Naive thymus-derived CD8-positive, alpha-beta T cell (primary cell): ENCODE results near the gene PPP2R1B. TPM values are rescaled to one million over a fixed set of nuclear protein-coding genes. Genes with fewer than 3 reads are reported as not detected.
A peak's percentile ranks its signal among the peaks of the same experiment; 100 is the strongest.
"Not testable (repeated sequence)": the region's sequence is repeated elsewhere in the genome, so short reads cannot be mapped to it uniquely, and the experiment has no call there.

Experiments
- ATAC-seq, 2 donors: fragments of 150-1000 bp; cut with Tn5 transposase in 1 of 2; sonication (Bioruptor Pico), chemical (Tn5 transposase) in 1 of 2; 1 replicate in 1 of 2; 2 replicates in 1 of 2; pipeline ENCODE4 v1.10.0; 2021; ENCODE audit warnings: mild to moderate bottlenecking in 2 of 2, moderate library complexity in 2 of 2
- POLR2A ChIA-PET: fragments of 350-600 bp; sonication (Branson Sonifier 250); formaldehyde crosslinking; loops from one replicate; lab custom pipeline; 2021; ENCODE audit warnings: antibody characterized with exemption; lab: Charles Lee
- DNase-seq, 10 donors: peaks; one replicate each; pipeline versions ENCODE4 v3.0.0 to v3.0.0-alpha.2; 2020 to 2022
- H3K27ac Mint-ChIP-seq, 10 donors: one replicate each; pipeline ENCODE4 v1.8.0; 2020 to 2022; ENCODE audit warnings: mild to moderate bottlenecking in 10 of 10, mixed read lengths in 10 of 10, moderate library complexity in 4 of 10, inconsistent platforms in 1 of 10
- H3K27me3 Mint-ChIP-seq, 5 donors: one replicate each; pipeline ENCODE4 v1.8.0; 2021 to 2022; ENCODE audit warnings: mixed read lengths in 5 of 5
- H3K36me3 Mint-ChIP-seq, 3 donors: one replicate each; pipeline ENCODE4 v1.8.0; 2020 to 2022; ENCODE audit warnings: mixed read lengths in 3 of 3, mild to moderate bottlenecking in 2 of 3, inconsistent platforms in 1 of 3
- H3K4me1 Mint-ChIP-seq, 4 donors: one replicate each; pipeline ENCODE4 v1.8.0; 2021 to 2022; ENCODE audit warnings: mixed read lengths in 4 of 4
- H3K4me3 Mint-ChIP-seq, 10 donors: one replicate each; pipeline ENCODE4 v1.8.0; 2020 to 2022; ENCODE audit warnings: mild to moderate bottlenecking in 10 of 10, mixed read lengths in 10 of 10, moderate library complexity in 6 of 10, inconsistent platforms in 1 of 10
- H3K9me3 Mint-ChIP-seq, 9 donors: one replicate each; pipeline ENCODE4 v1.8.0; 2020 to 2022; ENCODE audit warnings: mixed read lengths in 9 of 9, mild to moderate bottlenecking in 3 of 9, inconsistent platforms in 1 of 9, moderate library complexity in 1 of 9
- polyA plus RNA-seq, 3 donors: library from polyadenylated mRNA; unstranded; fragments of 300-500 nt; fragmentation: Illumina TruSeq; gene quantifications; one replicate each; pipeline ENCODE4 v1.2.3, GENCODE V29; 2021
- total RNA-seq, 8 experiments: library from RNA in 2 of 8; stranded (reverse) in 2 of 8; gene quantifications; one replicate each; pipeline ENCODE4 v1.2.3 and lab custom pipeline; 2021 to 2026

The PPP2R1B gene
- total and polyA plus RNA-seq, 5 experiments from 2014 or later: 12.5 to 38.2 (median 14.8) TPM

- POLR2A ChIA-PET: no interaction called here
- Mint-ChIP-seq H3K4me3 (no peak overlapping the region), H3K27me3 (no peaks in the 10 kb centered on the region), H3K36me3 (peaks cover 0 to 29% (median 10%) of the 10 kb centered on the region in 3 donors), H3K27ac (peak overlapping the region in 3 of 10 donors; percentile 22 to 44 (median 25)), H3K9me3 (no peaks in the 10 kb centered on the region), H3K4me1 (peaks cover 0 to 3% (median 0%) of the 10 kb centered on the region in 4 donors)
- ATAC-seq (no peak), DNase-seq (no peak)
These were observed 36.9 kb downstream of the PPP2R1B start for GRCh38 chr11:111729071-111729830.

- DNase-seq (no peak), ATAC-seq (no peak)
- no peaks in the 10 kb centered on the region for H3K27me3 Mint-ChIP-seq
- H3K36me3 Mint-ChIP-seq: peaks cover 6 to 47% (median 10%) of the 10 kb centered on the region in 3 donors
- H3K4me3 Mint-ChIP-seq: no peak overlapping the region
- POLR2A ChIA-PET: no interaction called here
- H3K27ac Mint-ChIP-seq: no peak overlapping the region
- peaks cover 0 to 3% (median 0%) of the 10 kb centered on the region in 4 donors for H3K4me1 Mint-ChIP-seq
- no peaks in the 10 kb centered on the region for H3K9me3 Mint-ChIP-seq
These were observed 38.8 kb downstream of the PPP2R1B start for GRCh38 chr11:111727431-111727830.

GRCh38 chr11:111726301-111726713 is 39.9 kb downstream of the PPP2R1B start:
- DNase-seq: no peak
- Mint-ChIP-seq H3K4me3 (no peak overlapping the region), H3K36me3 (peaks cover 6 to 58% (median 10%) of the 10 kb centered on the region in 3 donors), H3K9me3 (no peaks in the 10 kb centered on the region), H3K27ac (peak overlapping the region in 2 of 10 donors; percentile 43 to 57), H3K27me3 (no peaks in the 10 kb centered on the region), H3K4me1 (peaks cover 0 to 3% (median 0%) of the 10 kb centered on the region in 4 donors)
- ATAC-seq: no peak
- POLR2A ChIA-PET: no interaction called here

- peak overlapping the region in 1 of 10 donors; percentile 43 for H3K27ac Mint-ChIP-seq
- H3K27me3 Mint-ChIP-seq: no peaks in the 10 kb centered on the region
- peaks cover 0 to 3% (median 0%) of the 10 kb centered on the region in 4 donors for H3K4me1 Mint-ChIP-seq
- DNase-seq: no peak
- peaks cover 6 to 65% (median 13%) of the 10 kb centered on the region in 3 donors for H3K36me3 Mint-ChIP-seq
- H3K4me3 Mint-ChIP-seq: no peak overlapping the region
- no peaks in the 10 kb centered on the region for H3K9me3 Mint-ChIP-seq
- no peak for ATAC-seq
- POLR2A ChIA-PET: no interaction called here
These were observed 40.6 kb downstream of the PPP2R1B start for GRCh38 chr11:111725621-111726020.

- DNase-seq (no peak), ATAC-seq (no peak)
- peaks cover 0 to 3% (median 0%) of the 10 kb centered on the region in 4 donors for H3K4me1 Mint-ChIP-seq
- H3K27ac Mint-ChIP-seq: no peak overlapping the region
- POLR2A ChIA-PET: no interaction called here
- H3K27me3 Mint-ChIP-seq: no peaks in the 10 kb centered on the region
- no peak overlapping the region for H3K4me3 Mint-ChIP-seq
- H3K9me3 Mint-ChIP-seq: no peaks in the 10 kb centered on the region
- peaks cover 6 to 74% (median 14%) of the 10 kb centered on the region in 3 donors for H3K36me3 Mint-ChIP-seq
These were observed 41.5 kb downstream of the PPP2R1B start for GRCh38 chr11:111724615-111725129.

GRCh38 chr11:111723595-111723994 is 42.6 kb downstream of the PPP2R1B start:
- peaks cover 6 to 80% (median 12%) of the 10 kb centered on the region in 3 donors for H3K36me3 Mint-ChIP-seq
- H3K9me3 Mint-ChIP-seq: no peaks in the 10 kb centered on the region
- H3K4me3 Mint-ChIP-seq: no peak overlapping the region
- DNase-seq: no peak
- H3K27me3 Mint-ChIP-seq: no peaks in the 10 kb centered on the region
- no peak for ATAC-seq
- H3K4me1 Mint-ChIP-seq: no peaks in the 10 kb centered on the region
- peak overlapping the region in 3 of 10 donors; percentile 17 to 56 (median 40) for H3K27ac Mint-ChIP-seq
- POLR2A ChIA-PET: no interaction called here

GRCh38 chr11:111722501-111722900 is 43.7 kb downstream of the PPP2R1B start:
- no peaks in the 10 kb centered on the region for H3K27me3 Mint-ChIP-seq
- H3K4me3 Mint-ChIP-seq: no peak overlapping the region
- no peaks in the 10 kb centered on the region for H3K9me3 Mint-ChIP-seq
- peaks cover 6 to 90% (median 14%) of the 10 kb centered on the region in 3 donors for H3K36me3 Mint-ChIP-seq
- DNase-seq (no peak), ATAC-seq (no peak)
- POLR2A ChIA-PET: no interaction called here
- H3K27ac Mint-ChIP-seq: peak overlapping the region in 1 of 10 donors; percentile 11
- peaks cover 0 to 2% (median 0%) of the 10 kb centered on the region in 4 donors for H3K4me1 Mint-ChIP-seq

GRCh38 chr11:111720801-111721494 is 45.2 kb downstream of the PPP2R1B start:
- no peaks in the 10 kb centered on the region for H3K27me3 Mint-ChIP-seq
- no peak for ATAC-seq
- no peak for DNase-seq
- H3K36me3 Mint-ChIP-seq: peaks cover 6 to 88% (median 9%) of the 10 kb centered on the region in 3 donors
- H3K27ac Mint-ChIP-seq: peak overlapping the region in 3 of 10 donors; percentile 16 to 56 (median 37)
- POLR2A ChIA-PET: no interaction called here
- peaks cover 0 to 2% (median under 1%) of the 10 kb centered on the region in 4 donors for H3K4me1 Mint-ChIP-seq
- H3K4me3 Mint-ChIP-seq: no peak overlapping the region
- H3K9me3 Mint-ChIP-seq: no peaks in the 10 kb centered on the region

- H3K27me3 Mint-ChIP-seq: no peaks in the 10 kb centered on the region
- no peak overlapping the region for H3K4me3 Mint-ChIP-seq
- no peak overlapping the region for H3K27ac Mint-ChIP-seq
- DNase-seq (no peak), ATAC-seq (no peak)
- POLR2A ChIA-PET: no interaction called here
- no peaks in the 10 kb centered on the region for H3K9me3 Mint-ChIP-seq
- H3K36me3 Mint-ChIP-seq: peaks cover 6 to 87% (median 9%) of the 10 kb centered on the region in 3 donors
- peaks cover 0 to 12% (median 2%) of the 10 kb centered on the region in 4 donors for H3K4me1 Mint-ChIP-seq
These were observed 46.8 kb downstream of the PPP2R1B start for GRCh38 chr11:111719379-111719778.

GRCh38 chr11:111718859-111719258 is 47.3 kb downstream of the PPP2R1B start:
- ATAC-seq: no peak
- Mint-ChIP-seq H3K27ac (no peak overlapping the region), H3K4me3 (no peak overlapping the region)

GRCh38 chr11:111718436-111718835 is 47.8 kb downstream of the PPP2R1B start:
- H3K27ac Mint-ChIP-seq: peak overlapping the region in 1 of 10 donors; percentile 44
- peaks cover 6 to 86% (median 9%) of the 10 kb centered on the region in 3 donors for H3K36me3 Mint-ChIP-seq
- no peaks in the 10 kb centered on the region for H3K27me3 Mint-ChIP-seq

More at GRCh38 chr11:111718859-111719258, 47.3 kb downstream of the PPP2R1B start:
- no peaks in the 10 kb centered on the region for H3K27me3 Mint-ChIP-seq
- POLR2A ChIA-PET: no interaction called here
- no peak for DNase-seq
- no peaks in the 10 kb centered on the region for H3K9me3 Mint-ChIP-seq
- H3K36me3 Mint-ChIP-seq: peaks cover 6 to 87% (median 9%) of the 10 kb centered on the region in 3 donors
- H3K4me1 Mint-ChIP-seq: peaks cover 0 to 17% (median 4%) of the 10 kb centered on the region in 4 donors

GRCh38 chr11:111717660-111718059 is 48.5 kb downstream of the PPP2R1B start:
- H3K4me1 Mint-ChIP-seq: peaks cover 0 to 17% (median 4%) of the 10 kb centered on the region in 4 donors
- H3K27ac Mint-ChIP-seq: peak overlapping the region in 2 of 10 donors; percentile 44 to 60
- POLR2A ChIA-PET, H3K4me3 Mint-ChIP-seq, DNase-seq, H3K27me3 Mint-ChIP-seq, H3K9me3 Mint-ChIP-seq, ATAC-seq: not testable (repeated sequence)
- H3K36me3 Mint-ChIP-seq: peaks cover under 1 to 84% (median 9%) of the 10 kb centered on the region in 3 donors

More at GRCh38 chr11:111718436-111718835, 47.8 kb downstream of the PPP2R1B start:
- H3K9me3 Mint-ChIP-seq: no peaks in the 10 kb centered on the region
- POLR2A ChIA-PET: no interaction called here
- H3K4me3 Mint-ChIP-seq: no peak overlapping the region
- H3K4me1 Mint-ChIP-seq: peaks cover 0 to 17% (median 4%) of the 10 kb centered on the region in 4 donors
- DNase-seq (no peak), ATAC-seq (no peak)
